Measurements from ENCODE around the gene EPB41L4B. TPM values are rescaled to one million over a fixed set of nuclear protein-coding genes. Genes with fewer than 3 reads are reported as not detected.

EPB41L4B gene
- total and polyA plus RNA-seq, 3 donors from 2014 or later: 10.9 to 14.5 (median 14.3) TPM

DNA sequence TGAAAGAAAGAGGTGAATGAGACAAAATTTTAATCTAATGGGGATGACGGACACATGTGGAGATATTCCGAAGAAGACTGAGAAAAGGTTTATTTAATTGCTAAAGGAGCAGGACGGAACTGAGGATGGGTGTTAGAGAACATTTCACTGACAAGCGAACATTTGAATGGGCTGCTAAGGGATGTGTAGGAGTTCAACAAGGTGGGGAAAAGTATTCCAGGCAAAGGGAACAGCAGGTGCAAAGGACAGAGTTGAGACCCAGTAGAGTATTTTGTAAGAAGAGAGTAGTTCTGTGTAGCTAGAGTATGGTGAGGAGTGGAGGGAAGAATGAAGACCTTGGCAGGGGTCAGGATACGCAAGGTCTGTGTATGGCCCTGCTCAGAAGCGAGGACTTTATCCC is 106.4 kb downstream of the EPB41L4B start:
- Histone ChIP-seq H3K27me3 (no peaks in the 10 kb centered on the region), H3K27ac (no peak overlapping the region), H3K4me1 (no peaks in the 10 kb centered on the region), H3K36me3 (ENCODE audit: low read depth, missing control alignments) (no peaks in the 10 kb centered on the region), H3K4me3 (no peak overlapping the region), H3K9me3 (no peaks in the 10 kb centered on the region)
- intact Hi-C loops (cut with DNase I; ENCODE audit: low total_unique reads): no loop called here
- no peak for DNase-seq
- TF ChIP-seq, protein P1, sequence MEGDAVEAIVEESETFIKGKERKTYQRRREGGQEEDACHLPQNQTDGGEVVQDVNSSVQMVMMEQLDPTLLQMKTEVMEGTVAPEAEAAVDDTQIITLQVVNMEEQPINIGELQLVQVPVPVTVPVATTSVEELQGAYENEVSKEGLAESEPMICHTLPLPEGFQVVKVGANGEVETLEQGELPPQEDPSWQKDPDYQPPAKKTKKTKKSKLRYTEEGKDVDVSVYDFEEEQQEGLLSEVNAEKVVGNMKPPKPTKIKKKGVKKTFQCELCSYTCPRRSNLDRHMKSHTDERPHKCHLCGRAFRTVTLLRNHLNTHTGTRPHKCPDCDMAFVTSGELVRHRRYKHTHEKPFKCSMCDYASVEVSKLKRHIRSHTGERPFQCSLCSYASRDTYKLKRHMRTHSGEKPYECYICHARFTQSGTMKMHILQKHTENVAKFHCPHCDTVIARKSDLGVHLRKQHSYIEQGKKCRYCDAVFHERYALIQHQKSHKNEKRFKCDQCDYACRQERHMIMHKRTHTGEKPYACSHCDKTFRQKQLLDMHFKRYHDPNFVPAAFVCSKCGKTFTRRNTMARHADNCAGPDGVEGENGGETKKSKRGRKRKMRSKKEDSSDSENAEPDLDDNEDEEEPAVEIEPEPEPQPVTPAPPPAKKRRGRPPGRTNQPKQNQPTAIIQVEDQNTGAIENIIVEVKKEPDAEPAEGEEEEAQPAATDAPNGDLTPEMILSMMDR (IDR thresholded peaks at IDR 0.05): no peak
- no peak for TF ChIP-seq POLR2A (IDR thresholded peaks at IDR 0.05)
- 94 to 95% methylated on average over 6 of the region's 6 CpGs for WGBS, 2 donors

DNA sequence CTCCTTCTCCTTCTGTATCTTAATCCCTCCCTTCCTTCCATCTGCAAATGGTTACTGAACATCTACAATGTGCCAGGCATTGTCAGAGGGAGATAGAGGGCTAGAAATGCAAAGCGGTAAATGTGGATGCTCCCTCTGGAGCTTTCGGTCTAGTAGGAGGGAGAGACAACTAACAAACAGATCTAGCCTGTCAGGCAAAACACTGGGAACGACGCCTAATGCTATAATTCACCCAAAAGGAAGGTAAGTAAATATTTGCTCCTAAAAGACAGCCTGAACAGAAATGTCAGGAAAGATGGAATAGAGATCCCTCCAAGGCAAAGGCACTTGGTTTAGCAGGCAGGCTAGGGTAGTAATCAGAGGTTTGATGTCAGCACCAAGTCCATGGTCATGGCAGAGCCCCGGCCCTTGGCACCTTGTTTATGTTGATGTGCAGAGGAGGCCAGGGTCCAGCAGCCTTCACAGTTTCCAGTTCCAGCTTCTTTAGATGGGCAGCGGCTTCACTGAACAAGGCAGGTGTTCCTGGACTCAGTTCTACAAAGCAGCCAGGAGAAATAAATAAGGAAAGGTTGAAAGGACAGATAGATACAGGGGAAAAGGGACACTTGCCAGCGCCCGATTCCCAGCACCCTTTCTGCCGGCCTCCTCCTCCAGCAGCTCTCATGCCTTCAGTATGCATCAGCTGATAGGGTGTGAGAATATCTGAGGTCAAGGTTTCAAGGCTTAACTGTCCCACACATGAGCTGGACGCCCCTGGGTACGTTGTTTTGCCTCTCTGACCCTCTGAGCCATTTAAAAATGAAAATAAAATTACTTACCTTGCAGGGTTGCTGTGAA is 107.4 kb downstream of the EPB41L4B start:
- H3K27ac ChIP-seq: no peak overlapping the region

DNA sequence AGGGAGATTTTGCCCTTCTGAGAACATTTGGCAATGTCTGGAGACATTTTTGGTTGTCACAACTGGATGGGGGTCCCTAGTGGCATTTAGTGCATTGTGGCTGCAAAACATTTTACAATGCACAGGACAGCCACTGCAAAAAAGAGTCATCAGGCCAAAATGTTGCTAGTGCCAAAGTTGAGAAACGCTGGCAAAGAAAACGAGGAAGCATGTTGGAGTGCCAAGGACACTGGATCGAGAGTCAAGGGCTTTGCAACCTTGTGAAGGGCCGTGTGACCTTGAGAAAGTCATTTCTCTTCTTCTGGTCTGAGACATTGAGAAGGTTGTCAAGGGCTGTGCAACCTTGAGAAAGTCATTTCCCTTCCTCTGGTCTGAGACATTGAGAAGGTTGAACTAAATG is 108.1 kb downstream of the EPB41L4B start:
- intact Hi-C loops (cut with DNase I; ENCODE audit: low total_unique reads): no loop called here
- H3K4me3 ChIP-seq: no peak overlapping the region
- no peaks in the 10 kb centered on the region for H3K9me3 ChIP-seq
- TF ChIP-seq POLR2A (IDR thresholded peaks at IDR 0.05): no peak
- TF ChIP-seq, protein P1 (IDR thresholded peaks at IDR 0.05): no peak
- WGBS, 2 donors: 39 to 52% methylated on average over 4 of the region's 4 CpGs
- DNase-seq: no peak
- H3K4me1 ChIP-seq: no peaks in the 10 kb centered on the region
- no peaks in the 10 kb centered on the region for H3K27me3 ChIP-seq
- no peaks in the 10 kb centered on the region for H3K36me3 ChIP-seq (ENCODE audit: low read depth, missing control alignments)
- no peak overlapping the region for H3K27ac ChIP-seq

More for the DNA sequence above, 107.4 kb downstream of the EPB41L4B start:
- Histone ChIP-seq H3K4me1 (no peaks in the 10 kb centered on the region), H3K27me3 (no peaks in the 10 kb centered on the region), H3K4me3 (no peak overlapping the region), H3K36me3 (ENCODE audit: low read depth, missing control alignments) (no peaks in the 10 kb centered on the region), H3K9me3 (no peaks in the 10 kb centered on the region)
- no peak for DNase-seq
- WGBS, 2 donors: 60 to 62% methylated on average over 11 of the region's 11 CpGs
- TF ChIP-seq POLR2A (IDR thresholded peaks at IDR 0.05): no peak
- TF ChIP-seq, protein P1 (IDR thresholded peaks at IDR 0.05): no peak
- intact Hi-C loops (cut with DNase I; ENCODE audit: low total_unique reads): no loop called here

DNA sequence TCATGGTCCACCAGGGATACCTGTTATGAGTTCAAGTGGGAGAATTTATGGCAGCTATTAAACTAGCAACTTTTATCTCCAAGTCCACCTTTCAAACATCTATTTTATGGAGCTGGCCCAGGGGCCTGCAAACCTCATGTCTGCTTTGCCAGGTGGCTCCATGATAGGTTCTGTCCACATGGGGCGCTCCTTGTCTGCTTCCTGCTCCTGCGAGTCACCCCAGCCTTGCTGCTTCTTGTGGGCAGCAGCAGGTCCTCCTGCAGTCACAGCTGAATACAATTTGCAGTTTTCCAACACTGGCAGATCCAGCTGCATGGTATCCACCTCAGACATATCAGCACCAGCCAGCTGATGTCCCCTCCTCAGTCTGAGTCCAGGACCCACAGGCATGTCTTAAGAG is 114.2 kb downstream of the EPB41L4B start:
- no peaks in the 10 kb centered on the region for H3K36me3 ChIP-seq (ENCODE audit: low read depth, missing control alignments)
- no peak overlapping the region for H3K27ac ChIP-seq
- TF ChIP-seq, protein P1 (IDR thresholded peaks at IDR 0.05): no peak
- no peak for TF ChIP-seq POLR2A (IDR thresholded peaks at IDR 0.05)
- WGBS, 2 donors: 88 to 98% methylated on average over 2 of the region's 2 CpGs
- H3K4me3 ChIP-seq: no peak overlapping the region
- DNase-seq: no peak
- H3K4me1 ChIP-seq: no peaks in the 10 kb centered on the region
- intact Hi-C loops (cut with DNase I; ENCODE audit: low total_unique reads): no loop called here
- H3K27me3 ChIP-seq: no peaks in the 10 kb centered on the region
- no peaks in the 10 kb centered on the region for H3K9me3 ChIP-seq

DNA sequence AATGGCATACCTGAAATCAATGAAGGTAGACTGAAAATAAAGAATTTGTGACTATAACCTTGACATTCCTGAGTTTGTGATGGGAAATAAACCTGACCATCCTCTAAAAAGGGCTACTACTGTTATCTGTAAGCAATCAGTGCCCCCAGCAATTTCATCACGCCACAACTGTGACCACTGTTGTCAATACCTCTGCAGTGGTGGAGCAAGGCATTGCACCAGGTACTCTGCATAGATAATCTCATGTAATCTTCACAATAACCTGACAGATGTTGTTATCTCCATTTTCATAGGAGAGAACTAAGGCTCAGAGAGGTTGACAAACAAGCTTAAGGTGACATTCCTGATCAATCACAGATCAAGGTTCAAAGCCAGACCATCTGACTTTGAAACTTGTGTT is 115.3 kb downstream of the EPB41L4B start:
- 91 to 96% methylated on average over 1 of the region's 1 CpG for WGBS, 2 donors
- H3K9me3 ChIP-seq: no peaks in the 10 kb centered on the region
- H3K36me3 ChIP-seq (ENCODE audit: low read depth, missing control alignments): no peaks in the 10 kb centered on the region
- intact Hi-C loops (cut with DNase I; ENCODE audit: low total_unique reads): no loop called here
- TF ChIP-seq, protein P1 (IDR thresholded peaks at IDR 0.05): no peak
- TF ChIP-seq POLR2A (IDR thresholded peaks at IDR 0.05): no peak
- no peak overlapping the region for H3K27ac ChIP-seq
- no peak for DNase-seq
- H3K27me3 ChIP-seq: no peaks in the 10 kb centered on the region
- H3K4me3 ChIP-seq: no peak overlapping the region
- no peaks in the 10 kb centered on the region for H3K4me1 ChIP-seq
